ENCODE measurements around the gene GNB1L. TPM values are rescaled to one million over a fixed set of nuclear protein-coding genes. Genes with fewer than 3 reads are reported as not detected.

GNB1L gene
- total and polyA plus RNA-seq, 9 of the 15 experiments (the other 6 are each of a cell fraction or from before 2014, with no cell fraction given): 0.56 to 50.5 (median 10.2) TPM

GRCh38 chr22:19774628-19775027, 80.0 kb downstream of the GNB1L start:
- ATAC-seq: no peak
- no TSS peak for BruUV-seq (replicated peaks)
- H3K9ac ChIP-seq (ENCODE audit: insufficient read depth in 1 of 2, low read depth in 2 of 2, low read length in 2 of 2): peak overlapping the region; percentile 51 to 79; a peak in 3 of 4 replicates
- 65% methylated on average over 8 of the region's 8 CpGs for WGBS (ENCODE audit: insufficient coverage, low coverage, missing lambda C conversion rate)
- CTCF ChIA-PET (ENCODE audit: low intra/inter-chr PET ratio): no interaction called here
- intact Hi-C loops (cut with micrococcal nuclease) (loop anchor here (5.0 kb wide), 1 partner anchor 433 kb away; no protein-coding TSS in a partner anchor), in situ Hi-C loops (cut with MboI) (no loop called here)
- peak overlapping the region; percentile 21 for H3K27ac ChIP-seq (ENCODE audit: extremely low read depth, low read depth, low read length)
- H4K20me1 ChIP-seq (replicated peaks; ENCODE audit: control insufficient read depth, insufficient read depth, low read length): 0 out of 2 replicates have a peak, but pooled peaks cover 3% of the 10 kb centered on the region
- DNase-seq (ENCODE audit: extremely low read depth in 1 of 4, low spot score in 3 of 4): no peak
- no peak overlapping the region for H3K4me3 ChIP-seq
- peak; percentile 77 for FAIRE-seq
- H2AFZ ChIP-seq (ENCODE audit: low read depth, low read length): peak overlapping the region; percentile 82
- H3K79me2 ChIP-seq (ENCODE audit: control insufficient read depth, insufficient read depth, low read length): no peaks in the 10 kb centered on the region
- H3K36me3 ChIP-seq (ENCODE audit: control insufficient read depth, insufficient read depth, low read length): no peaks in the 10 kb centered on the region
- H3K4me1 ChIP-seq (replicated peaks in 1 of 2; ENCODE audit: control insufficient read depth in 2 of 2, insufficient read depth in 2 of 2, low read length in 2 of 2): peaks cover 41 to 64% of the 10 kb centered on the region in 2 experiments
- H3K9me1 ChIP-seq (ENCODE audit: control insufficient read depth, insufficient read depth, low read length): no peaks in the 10 kb centered on the region
- no peaks in the 10 kb centered on the region for H3K9me3 ChIP-seq (replicated peaks; ENCODE audit: control insufficient read depth, insufficient read depth, low read depth, low read length)
- H3K27me3 ChIP-seq (ENCODE audit: control insufficient read depth in 2 of 2, insufficient read depth in 2 of 2, low read length in 2 of 2): peaks cover 0 to 9% of the 10 kb centered on the region in 2 experiments; a peak in 2 of 5 replicates
- POLR2A ChIA-PET: interaction anchor here (0.8 to 12.4 kb wide), 8 partner anchors 11 to 143 kb away, joined by 3 to 205 read pairs (median 12); partner anchors contain the start of genes GNB1L and RTL10
- peak overlapping the region; percentile 66 for H3K4me2 ChIP-seq (ENCODE audit: insufficient read depth, low read length)
- TF ChIP-seq YY1 (IDR thresholded peaks at IDR 0.05; ENCODE audit: borderline replicate concordance in 1 of 3, control insufficient read depth in 1 of 3, extremely low read depth in 1 of 3, insufficient read depth in 3 of 3, insufficient read length in 1 of 3, insufficient replicate concordance in 2 of 3, low read depth in 1 of 3, low read length in 2 of 3): peak in 1 of 3 experiments; percentile 19
- TF ChIP-seq PHF8 (IDR thresholded peaks at IDR 0.05; ENCODE audit: borderline replicate concordance, low read length): 0 out of 2 replicates have a peak, but pooled peaks have one; percentile 23
- TF ChIP-seq HNRNPUL1 (IDR thresholded peaks at IDR 0.05; ENCODE audit: low read length): 0 out of 2 replicates have a peak, but pooled peaks have one; percentile 26
- TF ChIP-seq ZNF76 (CRISPR knock-in tag; IDR thresholded peaks at IDR 0.05; ENCODE audit: borderline replicate concordance): no peak
- TF ChIP-seq RBBP5 (IDR thresholded peaks at IDR 0.05; ENCODE audit: borderline replicate concordance, insufficient read depth, low read length, poor library complexity, severe bottlenecking): no peak
- TF ChIP-seq HDAC6 (IDR thresholded peaks at IDR 0.05; ENCODE audit: low read depth, low read length): peak; percentile 80; the same call in 1 of the 2 replicates
- 0 out of 2 replicates have a peak, but pooled peaks have one; percentile 47 for TF ChIP-seq OTX1 (CRISPR knock-in tag; IDR thresholded peaks at IDR 0.05)
- TF ChIP-seq CBX3 (IDR thresholded peaks at IDR 0.05; ENCODE audit: borderline replicate concordance in 1 of 2, low read length in 2 of 2): peak in 1 of 2 experiments; percentile 24; a peak in 1 of 3 replicates
- TF ChIP-seq HMGXB4 (CRISPR knock-in tag; IDR thresholded peaks at IDR 0.05): 0 out of 2 replicates have a peak, but pooled peaks have one; percentile 39
- no peak for TF ChIP-seq ELK3 (CRISPR knock-in tag; IDR thresholded peaks at IDR 0.05)
- no peak for TF ChIP-seq KAT2B (IDR thresholded peaks at IDR 0.05; ENCODE audit: low read depth, low read length)
- no peak for TF ChIP-seq ARNT (IDR thresholded peaks at IDR 0.05)
- TF ChIP-seq HNRNPLL (IDR thresholded peaks at IDR 0.05; ENCODE audit: low read depth, low read length, poor library complexity, severe bottlenecking): peak; percentile 4
- no peak for TF ChIP-seq TRIM24 (IDR thresholded peaks at IDR 0.05)
- peak; percentile 14 for TF ChIP-seq KDM5B (IDR thresholded peaks at IDR 0.05; ENCODE audit: insufficient replicate concordance, low read depth, low read length)
- TF ChIP-seq PTRF (tag; IDR thresholded peaks at IDR 0.05): peak; percentile 27; the same call in 1 of the 2 replicates
- TF ChIP-seq SMAD4 (CRISPR knock-in tag; conservative IDR thresholded peaks at IDR 0.05): 0 out of 2 replicates have a peak, but pooled peaks have one; percentile 2
- 0 out of 4 replicates have a peak, but pooled peaks of 1 of the 2 experiments have one; percentile 35 for TF ChIP-seq SIN3A (IDR thresholded peaks at IDR 0.05; ENCODE audit: borderline replicate concordance in 2 of 2, control insufficient read depth in 1 of 2, low read depth in 2 of 2, low read length in 2 of 2)
